Measurements from ENCODE around the gene INTS11.

INTS11 gene

GRCh38 chr1:1312450-1313314, 11.8 kb downstream of the INTS11 start:
- no peak for DNase-seq

DNA sequence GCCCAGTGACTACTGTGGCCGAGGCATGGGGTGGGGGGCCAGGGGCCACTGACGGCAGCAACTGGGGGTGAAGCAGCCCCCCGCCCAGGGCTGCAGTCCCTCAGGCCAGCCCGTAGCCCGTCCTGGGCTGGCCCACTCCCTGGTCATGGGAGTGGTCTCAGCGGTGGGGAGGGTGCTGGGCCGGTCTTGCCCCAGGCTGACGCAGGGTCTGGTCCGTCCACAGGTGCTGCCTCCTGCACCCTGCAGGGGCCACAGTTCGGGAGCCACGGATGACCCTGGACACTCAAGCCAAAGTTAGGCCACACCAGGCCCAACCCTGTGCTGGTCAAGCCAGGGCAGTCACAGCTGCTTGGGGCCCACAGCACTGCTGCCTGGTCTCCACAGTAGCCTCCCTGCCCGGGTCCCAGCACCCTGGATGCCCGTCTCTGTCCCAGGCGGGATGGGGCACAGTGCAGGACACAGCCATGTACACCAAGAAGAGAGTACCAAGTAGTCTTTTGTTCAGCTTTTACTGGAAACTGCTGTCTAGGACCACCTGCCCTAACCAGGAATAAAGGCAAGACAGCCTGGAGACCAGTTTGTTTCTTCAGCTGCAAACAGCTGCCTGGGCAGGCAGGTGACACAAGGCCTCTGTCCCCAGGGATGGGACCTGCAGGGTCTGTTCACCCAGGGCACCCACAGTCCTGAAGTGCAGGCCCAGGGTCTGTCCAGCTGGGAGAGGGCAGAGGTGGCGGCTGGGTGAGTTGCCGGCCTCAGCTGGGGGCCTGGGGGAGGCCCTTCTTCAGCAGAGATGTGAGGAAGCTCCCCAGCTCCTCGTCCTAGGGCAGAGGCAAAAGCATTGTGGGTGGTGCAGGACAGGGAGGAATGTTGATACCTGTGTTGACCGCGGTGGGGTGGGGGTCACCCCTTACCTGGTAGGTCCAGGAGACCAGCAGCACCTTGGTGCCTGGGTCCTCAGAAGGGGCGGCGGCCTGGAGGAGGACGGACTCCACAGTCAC, 13.1 kb downstream of the INTS11 start:
- DNase-seq = no peak

DNA sequence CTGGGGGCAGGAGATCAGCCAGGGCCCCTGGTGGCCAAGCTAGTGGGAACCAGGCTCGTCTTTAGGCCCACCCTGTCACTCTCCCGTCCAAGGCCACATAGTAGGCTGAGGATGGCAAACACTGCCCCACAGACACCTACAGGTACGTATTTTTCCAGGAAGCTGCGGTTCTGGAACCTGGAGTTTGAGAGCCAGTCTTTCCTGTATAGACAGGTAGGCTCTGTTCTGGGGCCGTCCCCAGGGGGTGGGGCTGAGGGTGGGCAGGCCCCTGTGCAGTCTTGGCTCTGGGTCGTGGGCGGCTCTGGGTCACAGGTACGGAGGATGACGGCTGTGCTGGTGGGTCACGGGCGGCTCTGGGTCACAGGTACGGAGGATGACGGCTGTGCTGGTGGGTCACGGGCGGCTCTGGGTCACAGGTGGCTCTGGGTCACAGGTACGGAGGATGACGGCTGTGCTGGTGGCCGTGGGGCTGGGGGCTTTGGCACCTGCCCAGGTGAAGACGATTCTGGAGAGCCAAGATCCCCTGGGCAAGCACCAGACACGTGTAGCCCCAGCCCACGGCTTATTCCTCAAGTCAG, 13.9 kb downstream of the INTS11 start:
- no peak for DNase-seq

DNA sequence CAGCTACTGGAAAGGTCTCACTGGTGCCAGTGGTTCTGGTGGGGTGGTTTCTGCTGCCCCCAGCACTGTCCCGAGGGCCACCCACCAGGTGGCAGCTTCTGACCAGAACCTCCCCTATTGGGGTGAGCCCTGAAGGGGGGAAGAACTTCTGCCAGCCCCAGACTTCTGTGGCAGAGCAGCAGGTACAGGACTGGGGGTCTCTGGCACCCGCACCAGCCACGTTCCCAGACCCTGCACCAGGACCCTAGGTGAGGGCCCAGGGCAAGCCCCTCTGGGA, 14.4 kb downstream of the INTS11 start:
- no peak for DNase-seq

- DNase-seq = no peak
Observed at GRCh38 chr1:1309251-1310108, 15.0 kb downstream of the INTS11 start.

GRCh38 chr1:1308756-1309250, 15.7 kb downstream of the INTS11 start:
- no peak for DNase-seq

DNA sequence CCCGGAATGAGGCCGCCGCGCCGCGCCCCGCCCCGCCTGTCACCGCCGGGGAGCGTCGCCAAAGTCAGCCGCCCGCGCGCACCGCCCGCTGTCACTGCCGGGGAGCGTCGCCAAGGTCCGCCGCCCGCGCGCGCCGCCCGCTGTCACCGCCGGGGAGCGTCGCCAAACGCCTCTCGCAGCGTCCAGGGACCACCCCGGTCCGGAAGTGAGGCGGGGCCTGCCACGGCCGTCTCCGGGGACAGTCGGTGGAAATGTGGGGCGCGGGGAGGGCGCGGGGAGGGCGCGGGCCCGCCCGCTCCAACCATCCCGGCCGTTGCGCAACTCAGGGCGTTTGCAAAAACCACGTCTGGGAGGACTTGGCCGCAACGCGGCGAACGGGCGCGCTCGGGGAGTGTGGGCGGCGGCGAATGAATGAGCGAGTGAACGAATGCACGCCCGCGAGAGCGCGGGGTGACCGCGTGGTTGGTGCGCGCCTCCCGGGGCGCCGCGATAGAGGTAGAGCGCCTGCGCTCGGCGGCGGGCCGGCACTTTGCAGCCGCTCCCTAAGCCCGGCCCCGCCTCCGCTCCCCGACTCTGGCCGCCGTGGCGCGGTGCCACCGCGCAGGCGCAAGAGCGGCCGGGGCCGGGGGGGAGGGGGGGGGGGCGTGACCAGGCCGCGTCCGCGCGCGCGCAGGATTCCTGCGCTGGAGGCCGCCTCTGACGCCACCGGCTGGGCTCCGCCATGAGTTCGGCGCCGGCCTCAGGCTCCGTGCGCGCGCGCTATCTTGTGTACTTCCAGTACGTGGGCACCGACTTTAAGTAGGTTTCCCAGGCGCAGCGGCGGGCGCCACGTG, 16.3 kb downstream of the INTS11 start, which contains the start of the genes ACAP3 and PUSL1:
Gene ACAP3 (minus strand): TSS at position 8 of the 833 bp plus-strand sequence. CDS start 115 bp downstream, outside the sequence.
Gene PUSL1 (plus strand): TSS at position 675 of the 833 bp plus-strand sequence. CDS start 47 bp downstream, at position 722.
- peak; percentile 82 to 87 for DNase-seq

GRCh38 chr1:1307261-1307922, 17.1 kb downstream of the INTS11 start:
- no peak for DNase-seq

DNA sequence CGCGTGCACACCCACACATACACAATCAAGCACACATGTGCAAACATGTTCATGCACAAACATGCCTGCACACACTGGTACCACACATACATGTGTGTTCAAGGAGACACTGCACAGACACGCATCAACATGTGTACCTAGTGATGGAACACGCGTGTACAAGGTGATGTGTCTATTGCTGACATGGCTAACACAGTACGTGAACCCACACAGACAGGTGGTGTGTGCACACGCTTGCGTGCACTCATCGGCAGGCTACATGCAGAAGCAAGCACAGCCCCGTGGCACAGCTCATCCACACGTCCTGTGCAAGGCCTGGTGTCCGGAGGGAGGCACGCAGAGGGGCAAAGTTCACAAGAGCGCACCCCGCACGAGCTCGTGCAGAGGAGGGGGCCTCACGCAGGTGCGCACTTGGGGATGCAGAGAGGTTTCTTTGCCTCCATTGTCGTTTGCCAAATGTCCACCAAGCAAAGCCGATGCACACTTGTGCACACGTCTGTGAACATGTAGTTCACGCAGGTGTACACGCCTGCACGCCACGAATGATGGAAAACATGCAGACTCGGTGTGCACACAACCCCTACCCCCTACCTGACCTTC, 17.7 kb downstream of the INTS11 start:
- DNase-seq = no peak

DNA sequence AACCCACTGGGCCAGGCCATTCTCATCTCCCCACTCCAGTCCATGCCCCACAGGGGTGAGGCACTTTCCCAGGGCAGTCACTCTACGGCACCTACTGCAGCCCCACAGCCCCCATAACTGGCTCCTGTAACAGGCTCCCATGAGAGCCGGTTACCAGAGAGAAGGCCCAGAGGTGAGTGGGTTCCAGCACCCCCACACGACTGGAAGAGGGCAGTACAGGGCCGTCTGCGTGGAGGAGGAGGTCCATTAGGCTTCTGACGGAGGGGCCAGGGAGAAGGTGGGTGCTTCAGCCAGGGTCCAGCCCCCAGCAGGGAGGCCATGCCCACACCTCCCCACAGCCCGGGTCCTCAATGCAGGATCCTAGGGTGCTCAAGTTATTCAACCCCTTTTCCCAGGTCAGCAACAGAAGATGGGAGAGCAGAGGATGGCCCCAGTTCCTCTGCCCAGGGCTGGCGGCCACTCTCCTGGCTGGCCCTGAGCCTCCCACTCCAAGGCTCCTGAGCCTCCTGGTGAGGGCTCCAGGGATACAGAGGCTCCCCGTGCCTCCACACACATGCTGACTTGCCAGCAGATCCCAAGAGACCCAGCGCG, 18.3 kb downstream of the INTS11 start:
- DNase-seq = no peak

DNA sequence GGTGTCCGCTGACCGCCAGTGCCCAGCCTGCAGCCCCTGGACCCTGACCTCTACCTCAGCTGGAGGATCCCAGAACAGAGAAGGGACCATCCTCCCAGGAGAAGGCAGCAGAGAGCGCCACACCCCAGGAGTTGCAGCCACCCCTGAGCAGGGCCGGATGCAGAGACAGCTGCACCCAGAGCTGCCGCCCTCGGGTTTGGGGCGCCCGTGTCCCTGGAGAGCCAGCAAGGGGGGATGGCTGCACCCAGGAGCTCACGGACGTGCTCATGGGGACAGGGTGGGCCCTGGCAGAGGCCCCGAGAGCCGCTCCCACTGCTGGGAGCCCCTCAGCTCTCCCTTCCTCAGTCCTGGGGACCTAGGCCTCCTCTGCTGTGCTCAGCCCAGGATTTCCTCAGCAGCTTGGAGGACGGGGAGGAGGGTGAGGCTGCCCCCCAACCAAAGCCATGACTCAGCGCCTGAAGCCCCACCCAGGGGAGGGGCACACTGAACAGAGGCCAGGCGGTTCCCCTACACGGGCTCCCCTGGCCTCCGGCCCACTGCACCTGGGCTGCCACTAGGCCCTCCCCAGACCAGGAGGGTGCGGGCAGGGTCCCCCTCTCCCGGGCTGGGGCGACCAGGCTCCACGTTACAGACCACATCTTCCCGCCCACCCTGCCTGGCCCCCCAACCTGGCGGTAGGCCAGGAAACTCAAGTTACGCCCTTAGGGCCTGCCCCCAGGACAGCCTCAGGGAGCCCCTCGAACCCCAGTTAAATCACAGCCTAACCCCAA, 19.0 kb downstream of the INTS11 start:
- peak in 1 of 2 donors; percentile 20 for DNase-seq

DNA sequence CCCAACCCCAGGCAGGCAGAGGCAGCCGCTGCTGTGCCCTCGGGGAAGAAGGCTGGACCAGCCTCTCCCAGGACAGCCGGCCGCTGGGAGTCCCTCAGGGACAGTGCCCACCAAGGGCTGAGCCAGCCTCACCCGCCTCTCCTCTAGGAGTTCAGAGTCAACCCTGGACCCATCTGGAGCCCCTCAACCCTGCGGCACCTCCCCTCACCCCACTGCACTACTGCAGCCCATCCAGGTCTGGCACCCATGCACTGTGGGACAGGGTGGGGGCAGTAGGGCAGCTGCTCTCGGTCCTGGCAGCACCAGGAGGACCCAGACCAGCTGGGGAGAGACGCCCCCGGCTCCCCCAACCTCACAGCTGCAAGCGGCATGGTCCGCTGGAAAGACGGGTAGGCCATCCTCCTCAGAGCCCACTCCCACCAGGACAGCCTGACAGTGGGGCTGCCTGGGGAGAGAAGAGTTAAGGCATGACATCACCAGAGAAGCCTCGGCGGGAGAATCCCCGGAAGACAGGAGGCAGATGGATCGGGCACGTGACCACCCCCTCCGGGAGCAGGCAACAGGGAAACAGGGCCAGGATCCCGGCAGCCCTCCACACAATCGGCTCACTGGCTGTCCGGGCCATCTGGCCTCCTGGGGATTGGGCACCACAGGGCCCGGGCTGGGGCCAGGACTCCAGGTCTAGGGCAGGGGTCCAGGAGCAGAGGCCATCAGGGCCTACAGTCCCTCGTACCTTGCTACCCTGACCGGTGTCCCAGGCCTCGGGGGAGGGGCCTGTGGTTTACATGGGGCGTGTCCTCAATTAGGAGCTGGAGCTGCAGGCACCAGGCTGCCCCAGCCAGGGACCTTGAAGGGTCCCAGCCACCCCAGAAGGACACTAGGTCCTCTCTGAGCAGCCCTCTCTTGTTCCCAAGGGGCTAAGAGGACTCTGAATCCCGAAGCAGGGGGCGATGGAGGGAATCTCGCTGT, 19.8 kb downstream of the INTS11 start:
- DNase-seq = peak; percentile 92 to 95

- no peak for DNase-seq
Observed at GRCh38 chr1:1303736-1304135, 20.7 kb downstream of the INTS11 start.

DNA sequence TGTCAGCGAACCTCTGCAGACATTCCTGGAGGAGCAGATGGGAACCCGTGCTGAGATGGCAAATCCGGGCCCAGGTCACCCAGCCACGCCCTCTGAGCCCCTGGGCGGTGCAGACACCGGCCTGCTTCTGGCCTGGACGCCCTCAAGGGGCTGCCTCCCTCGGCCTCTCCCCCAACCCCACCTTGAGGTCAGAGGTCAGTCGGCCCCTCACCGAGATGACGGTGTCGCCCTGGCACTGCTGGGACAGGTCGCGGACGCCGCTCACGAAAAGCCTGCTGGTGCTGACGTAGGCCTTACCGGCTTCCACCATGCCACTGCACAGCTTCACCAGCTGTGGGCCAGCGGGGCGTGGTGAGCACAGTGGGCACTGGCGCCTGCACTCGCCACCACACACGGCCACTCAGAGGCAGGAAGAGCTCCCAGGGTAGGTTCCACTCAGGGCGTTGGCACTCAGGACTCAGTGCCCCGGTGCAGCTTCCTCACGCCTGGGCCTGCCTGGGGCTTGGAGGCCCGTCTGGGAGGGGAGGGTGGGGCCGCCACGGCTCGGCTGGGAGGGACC, 21.4 kb downstream of the INTS11 start:
- no peak for DNase-seq

- DNase-seq = no peak
Observed at GRCh38 chr1:1302006-1302430, 22.4 kb downstream of the INTS11 start.

- DNase-seq = no peak
Observed at GRCh38 chr1:1300352-1300739, 24.1 kb downstream of the INTS11 start.

- no peak for DNase-seq
Observed at GRCh38 chr1:1299686-1300351, 24.6 kb downstream of the INTS11 start.

All from hippocampal formation (tissue), 2 donors.